ENCODE measurements around the gene PMP22.

DNA sequence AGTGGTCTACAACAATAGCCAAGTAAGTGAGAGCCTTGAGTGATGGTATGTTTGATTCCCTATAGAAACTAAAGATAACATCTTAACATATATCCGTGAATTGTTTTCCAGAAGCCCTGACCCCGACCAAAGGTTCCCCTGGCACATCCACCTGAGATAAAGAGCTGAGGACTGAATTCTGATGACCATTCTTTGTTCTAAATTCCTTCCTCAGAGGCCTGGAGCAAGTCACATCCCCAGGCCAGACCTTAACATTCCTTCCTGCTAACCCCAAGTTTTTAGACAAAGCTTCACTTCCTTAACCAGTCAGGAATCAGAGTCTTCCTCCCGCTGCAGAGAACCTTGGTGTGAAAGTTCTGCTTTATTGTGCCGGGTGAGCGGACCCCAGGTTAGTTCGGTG lies 83.3 kb downstream of the PMP22 start:
- TF ChIP-seq POLR2A (IDR thresholded peaks at IDR 0.05; ENCODE audit: low read depth, low read length): no peak
- TF ChIP-seq TAF1 (IDR thresholded peaks at IDR 0.05; ENCODE audit: borderline replicate concordance, low read depth, low read length): no peak

All from GM12892 (cell line).